ENCODE data around the gene SIM2. TPM values are rescaled to one million over a fixed set of nuclear protein-coding genes. Genes with fewer than 3 reads are reported as not detected.

Gene SIM2
- total and polyA plus RNA-seq, 2 of the 13 experiments (the other 11 are each of a cell fraction or from before 2014, with no cell fraction given), result 0.36 to 0.53 TPM

GRCh38 chr21:36721817-36722216 lies 22.9 kb downstream of the SIM2 start:
- Histone ChIP-seq H3K9ac (ENCODE audit: insufficient read depth, low read depth, low read length) (no peak overlapping the region), H3K36me3 (replicated peaks in 1 of 2; ENCODE audit: control insufficient read depth in 1 of 2, insufficient read depth in 2 of 2, low read length in 2 of 2) (no peaks in the 10 kb centered on the region), H3K27me3 (ENCODE audit: control insufficient read depth in 1 of 2, insufficient read depth in 2 of 2, low read length in 2 of 2) (no peaks in the 10 kb centered on the region; a peak in 1 of 5 replicates), H3K79me2 (ENCODE audit: insufficient read depth, low read length) (no peaks in the 10 kb centered on the region), H2AFZ (ENCODE audit: low read length) (no peak overlapping the region), H3K9me3 (ENCODE audit: low read length) (no peaks in the 10 kb centered on the region), H4K20me1 (ENCODE audit: insufficient read depth, low read length) (no peaks in the 10 kb centered on the region), H3K4me2 (ENCODE audit: low read depth, low read length) (no peak overlapping the region), H3K4me1 (ENCODE audit: insufficient read depth, low read length) (peaks cover 16% of the 10 kb centered on the region), H3K4me3 (replicated peaks in 1 of 3; ENCODE audit: insufficient read depth in 1 of 3, low read depth in 2 of 3, low read length in 3 of 3) (no peak overlapping the region), H3K27ac (ENCODE audit: extremely low read length, insufficient read depth, low read length) (no peak overlapping the region)
- BruUV-seq (replicated peaks), result no TSS peak
- intact Hi-C loops (cut with micrococcal nuclease; ENCODE audit: unreplicated experiment), result no loop called here
- POLR2A ChIA-PET, result no interaction called here
- DNase-seq (ENCODE audit: low spot score) (no peak), ATAC-seq (no peak), FAIRE-seq (no peak)
- in situ Hi-C loops (cut with HindIII; ENCODE audit: extremely low pct_ligation_motif_present, low pct_unique_long_range_greater_than_20kb), result no loop called here
- TF ChIP-seq SIN3B (IDR thresholded peaks at IDR 0.05; ENCODE audit: low read length), result no peak
- WGBS (ENCODE audit: low lambda C conversion rate), result 73% methylated on average over 7 of the region's 7 CpGs
- CTCF ChIA-PET (ENCODE audit: low intra/inter-chr PET ratio, low total read pairs), result no interaction called here

- H3K27ac ChIP-seq (ENCODE audit: extremely low read length, insufficient read depth, low read length), result no peak overlapping the region
- WGBS (ENCODE audit: low lambda C conversion rate), result 74% methylated on average over 18 of the region's 25 CpGs
- H3K4me2 ChIP-seq (ENCODE audit: low read depth, low read length), result no peak overlapping the region
- no peaks in the 10 kb centered on the region for H4K20me1 ChIP-seq (ENCODE audit: insufficient read depth, low read length)
- no peaks in the 10 kb centered on the region for H3K36me3 ChIP-seq (replicated peaks in 1 of 2; ENCODE audit: control insufficient read depth in 1 of 2, insufficient read depth in 2 of 2, low read length in 2 of 2)
- no TSS peak for BruUV-seq (replicated peaks)
- ChIA-PET POLR2A (no interaction called here), CTCF (ENCODE audit: low intra/inter-chr PET ratio, low total read pairs) (no interaction called here)
- H3K9ac ChIP-seq (ENCODE audit: insufficient read depth, low read depth, low read length), result no peak overlapping the region
- FAIRE-seq (no peak), ATAC-seq (no peak), DNase-seq (ENCODE audit: low spot score) (no peak)
- H3K79me2 ChIP-seq (ENCODE audit: insufficient read depth, low read length), result no peaks in the 10 kb centered on the region
- intact Hi-C loops (cut with micrococcal nuclease; ENCODE audit: unreplicated experiment) (no loop called here), in situ Hi-C loops (cut with HindIII; ENCODE audit: extremely low pct_ligation_motif_present, low pct_unique_long_range_greater_than_20kb) (no loop called here)
- no peak overlapping the region for H2AFZ ChIP-seq (ENCODE audit: low read length)
- no peak overlapping the region for H3K4me3 ChIP-seq (replicated peaks in 1 of 3; ENCODE audit: insufficient read depth in 1 of 3, low read depth in 2 of 3, low read length in 3 of 3)
- peaks cover 16% of the 10 kb centered on the region for H3K4me1 ChIP-seq (ENCODE audit: insufficient read depth, low read length)
- no peaks in the 10 kb centered on the region; a peak in 1 of 5 replicates for H3K27me3 ChIP-seq (ENCODE audit: control insufficient read depth in 1 of 2, insufficient read depth in 2 of 2, low read length in 2 of 2)
- no peaks in the 10 kb centered on the region for H3K9me3 ChIP-seq (ENCODE audit: low read length)
- TF ChIP-seq FOXK2 (IDR thresholded peaks at IDR 0.05), result no peak
- TF ChIP-seq ZNF510 (CRISPR knock-in tag; IDR thresholded peaks at IDR 0.05; ENCODE audit: low read depth), result no peak
- no peak for TF ChIP-seq ZNF512B (CRISPR knock-in tag; IDR thresholded peaks at IDR 0.05; ENCODE audit: borderline replicate concordance)
- no peak for TF ChIP-seq ZNF564 (CRISPR knock-in tag; IDR thresholded peaks at IDR 0.05)
- no peak for TF ChIP-seq ZEB1 (IDR thresholded peaks at IDR 0.05; ENCODE audit: insufficient replicate concordance, low read depth)
- TF ChIP-seq KLF12 (CRISPR knock-in tag; IDR thresholded peaks at IDR 0.05; ENCODE audit: borderline replicate concordance), result no peak
- TF ChIP-seq ZSCAN5A (CRISPR knock-in tag; IDR thresholded peaks at IDR 0.05; ENCODE audit: borderline replicate concordance), result no peak
- TF ChIP-seq, protein P1, sequence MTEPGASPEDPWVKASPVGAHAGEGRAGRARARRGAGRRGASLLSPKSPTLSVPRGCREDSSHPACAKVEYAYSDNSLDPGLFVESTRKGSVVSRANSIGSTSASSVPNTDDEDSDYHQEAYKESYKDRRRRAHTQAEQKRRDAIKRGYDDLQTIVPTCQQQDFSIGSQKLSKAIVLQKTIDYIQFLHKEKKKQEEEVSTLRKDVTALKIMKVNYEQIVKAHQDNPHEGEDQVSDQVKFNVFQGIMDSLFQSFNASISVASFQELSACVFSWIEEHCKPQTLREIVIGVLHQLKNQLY (CRISPR knock-in tag; IDR thresholded peaks at IDR 0.05), result no peak
- no peak for TF ChIP-seq RARG (CRISPR knock-in tag; IDR thresholded peaks at IDR 0.05; ENCODE audit: low read depth)
- no peak for TF ChIP-seq BORCS8-MEF2B (CRISPR knock-in tag; IDR thresholded peaks at IDR 0.05)
- no peak for TF ChIP-seq SOX6 (IDR thresholded peaks at IDR 0.05)
- no peak for TF ChIP-seq SOX6 (CRISPR knock-in tag; IDR thresholded peaks at IDR 0.05)
Observed at GRCh38 chr21:36722370-36723368, 23.8 kb downstream of the SIM2 start.

All from HepG2 (cell line).